Osteoblast (primary cell): ENCODE results near the gene AP3S1. TPM values are rescaled to one million over a fixed set of nuclear protein-coding genes. Genes with fewer than 3 reads are reported as not detected.

Source experiments
- DNase-seq: peaks from one replicate; pipeline ENCODE4 v3.0.0; 2011; ENCODE audit warnings: low spot score, mixed read lengths; ENCODE audit not compliant: insufficient read length; ENCODE audit errors: missing footprints
- H2AFZ ChIP-seq: 2 replicates; pipeline ENCODE4 v1.6.0; 2011; ENCODE audit warnings: mild to moderate bottlenecking, low read length
- H3K27ac ChIP-seq: 2 replicates; pipeline ENCODE4 v1.5.1; 2011; ENCODE audit warnings: mild to moderate bottlenecking, low read depth, low read length, moderate library complexity
- H3K27me3 ChIP-seq: 2 replicates; pipeline ENCODE4 v1.6.0; 2012; ENCODE audit warnings: mild to moderate bottlenecking, control low read depth, inconsistent platforms, low read length, moderate library complexity; ENCODE audit not compliant: insufficient read depth
- H3K36me3 ChIP-seq: 2 replicates; pipeline ENCODE4 v1.5.1; 2011; ENCODE audit warnings: mild to moderate bottlenecking, low read length, control low read depth, moderate library complexity; ENCODE audit not compliant: insufficient read depth
- H3K4me1 ChIP-seq: 2 replicates; pipeline ENCODE4 v1.5.1; 2011; ENCODE audit warnings: mild to moderate bottlenecking, low read length, control low read depth, moderate library complexity; ENCODE audit not compliant: insufficient read depth
- H3K4me2 ChIP-seq: 2 replicates; pipeline ENCODE4 v1.6.0; 2011; ENCODE audit warnings: mild to moderate bottlenecking, low read length; ENCODE audit not compliant: insufficient read depth
- H3K4me3 ChIP-seq: fragments of 200-600 bp; sonication (generic); 3 replicates; pipeline ENCODE4 v1.5.1; 2012; ENCODE audit warnings: mild to moderate bottlenecking, low read length, inconsistent platforms; ENCODE audit not compliant: insufficient read depth
- H3K79me2 ChIP-seq: 2 replicates; pipeline ENCODE4 v1.6.0; 2012; ENCODE audit warnings: mild to moderate bottlenecking, low read length, control low read depth, inconsistent platforms; ENCODE audit not compliant: insufficient read depth
- H3K9me3 ChIP-seq: 2 replicates; pipeline ENCODE4 v1.5.1; 2011; ENCODE audit warnings: low read depth, low read length, control low read depth
- H4K20me1 ChIP-seq: 2 replicates; pipeline ENCODE4 v1.6.0; 2012; ENCODE audit warnings: mild to moderate bottlenecking, low read length, control low read depth; ENCODE audit not compliant: insufficient read depth
- total RNA-seq: library from RNA; depleted of rRNA; stranded (reverse); fragments of >200 nt; gene quantifications from 2 replicates; pipeline ENCODE4 v1.2.3, GENCODE V29; 2012
- TF ChIP-seq, protein P1 (sequence below): IDR thresholded peaks from 2 replicates; pipeline ENCODE4 v1.5.1; 2011; ENCODE audit warnings: mild to moderate bottlenecking, low read depth, low read length, moderate library complexity; ENCODE audit errors: extremely low read depth

AP3S1 gene
- total RNA-seq, 1 donor: 109 TPM

DNA sequence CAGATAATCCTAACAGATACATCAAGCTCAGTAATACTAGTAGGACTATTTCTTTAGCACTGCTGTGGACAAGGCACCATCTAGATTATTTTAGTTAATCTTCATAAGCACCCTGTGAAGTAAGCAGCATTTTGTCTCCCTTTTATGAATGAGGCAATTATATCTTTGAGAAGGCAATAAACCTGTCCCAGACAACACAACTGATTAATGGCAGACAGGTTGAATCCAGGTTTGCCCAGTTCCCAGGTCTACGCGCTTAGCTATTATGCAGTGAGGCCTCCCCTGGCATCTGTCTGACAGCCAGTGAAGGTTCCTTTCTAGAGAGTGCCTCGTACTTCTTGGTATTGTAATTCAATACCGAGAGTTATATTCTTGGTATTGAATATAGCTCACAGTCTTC is 110.9 kb downstream of the AP3S1 start:
- H3K27me3 ChIP-seq: no peaks in the 10 kb centered on the region
- DNase-seq: no peak
- TF ChIP-seq, protein P1, sequence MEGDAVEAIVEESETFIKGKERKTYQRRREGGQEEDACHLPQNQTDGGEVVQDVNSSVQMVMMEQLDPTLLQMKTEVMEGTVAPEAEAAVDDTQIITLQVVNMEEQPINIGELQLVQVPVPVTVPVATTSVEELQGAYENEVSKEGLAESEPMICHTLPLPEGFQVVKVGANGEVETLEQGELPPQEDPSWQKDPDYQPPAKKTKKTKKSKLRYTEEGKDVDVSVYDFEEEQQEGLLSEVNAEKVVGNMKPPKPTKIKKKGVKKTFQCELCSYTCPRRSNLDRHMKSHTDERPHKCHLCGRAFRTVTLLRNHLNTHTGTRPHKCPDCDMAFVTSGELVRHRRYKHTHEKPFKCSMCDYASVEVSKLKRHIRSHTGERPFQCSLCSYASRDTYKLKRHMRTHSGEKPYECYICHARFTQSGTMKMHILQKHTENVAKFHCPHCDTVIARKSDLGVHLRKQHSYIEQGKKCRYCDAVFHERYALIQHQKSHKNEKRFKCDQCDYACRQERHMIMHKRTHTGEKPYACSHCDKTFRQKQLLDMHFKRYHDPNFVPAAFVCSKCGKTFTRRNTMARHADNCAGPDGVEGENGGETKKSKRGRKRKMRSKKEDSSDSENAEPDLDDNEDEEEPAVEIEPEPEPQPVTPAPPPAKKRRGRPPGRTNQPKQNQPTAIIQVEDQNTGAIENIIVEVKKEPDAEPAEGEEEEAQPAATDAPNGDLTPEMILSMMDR: no peak

DNA sequence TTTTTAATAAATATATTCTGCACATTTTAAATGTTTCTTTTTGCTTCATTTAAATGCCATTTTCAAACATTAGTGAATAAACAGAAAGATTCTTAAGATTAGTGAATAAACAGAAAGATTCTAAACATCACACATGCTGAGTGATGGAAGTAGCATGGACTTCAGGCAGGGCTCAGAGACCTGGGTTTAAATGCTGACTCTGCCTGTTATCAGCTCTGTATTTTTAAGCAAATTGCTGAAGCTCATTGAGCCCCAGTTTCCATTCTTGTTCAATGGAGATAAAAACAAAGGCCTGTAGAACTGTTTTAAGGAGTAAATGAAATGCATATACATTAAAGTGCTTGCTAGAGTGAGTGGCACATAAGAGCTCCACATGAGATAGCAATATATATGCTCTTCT is 112.4 kb downstream of the AP3S1 start:
- TF ChIP-seq, protein P1: no peak
- no peaks in the 10 kb centered on the region for H3K9me3 ChIP-seq
- H3K4me3 ChIP-seq: no peak overlapping the region
- no peaks in the 10 kb centered on the region for H3K36me3 ChIP-seq
- peaks cover 5% of the 10 kb centered on the region for H3K27me3 ChIP-seq
- no peak overlapping the region for H3K27ac ChIP-seq
- no peak overlapping the region for H3K4me2 ChIP-seq
- no peaks in the 10 kb centered on the region for H3K4me1 ChIP-seq
- no peak for DNase-seq
- no peak overlapping the region for H2AFZ ChIP-seq
- H3K79me2 ChIP-seq: no peaks in the 10 kb centered on the region
- H4K20me1 ChIP-seq: no peaks in the 10 kb centered on the region

More for the DNA sequence above, 110.9 kb downstream of the AP3S1 start:
- Histone ChIP-seq H3K36me3 (no peaks in the 10 kb centered on the region), H3K4me3 (no peak overlapping the region), H3K4me2 (no peak overlapping the region), H2AFZ (no peak overlapping the region), H3K27ac (no peak overlapping the region), H3K9me3 (no peaks in the 10 kb centered on the region), H3K79me2 (no peaks in the 10 kb centered on the region), H3K4me1 (peaks cover 11% of the 10 kb centered on the region), H4K20me1 (no peaks in the 10 kb centered on the region)

- no peak overlapping the region for H3K4me2 ChIP-seq
- H3K9me3 ChIP-seq: no peaks in the 10 kb centered on the region
- DNase-seq: no peak
- H2AFZ ChIP-seq: no peak overlapping the region
- peaks cover 8% of the 10 kb centered on the region for H3K4me1 ChIP-seq
- H3K4me3 ChIP-seq: no peak overlapping the region
- H3K27ac ChIP-seq: no peak overlapping the region
- no peaks in the 10 kb centered on the region for H3K79me2 ChIP-seq
- peaks cover 27% of the 10 kb centered on the region for H3K27me3 ChIP-seq
- no peaks in the 10 kb centered on the region for H3K36me3 ChIP-seq
- TF ChIP-seq, protein P1: no peak
- no peaks in the 10 kb centered on the region for H4K20me1 ChIP-seq
These were observed 115.2 kb downstream of the AP3S1 start for GRCh38 chr5:115956957-115957356.

DNA sequence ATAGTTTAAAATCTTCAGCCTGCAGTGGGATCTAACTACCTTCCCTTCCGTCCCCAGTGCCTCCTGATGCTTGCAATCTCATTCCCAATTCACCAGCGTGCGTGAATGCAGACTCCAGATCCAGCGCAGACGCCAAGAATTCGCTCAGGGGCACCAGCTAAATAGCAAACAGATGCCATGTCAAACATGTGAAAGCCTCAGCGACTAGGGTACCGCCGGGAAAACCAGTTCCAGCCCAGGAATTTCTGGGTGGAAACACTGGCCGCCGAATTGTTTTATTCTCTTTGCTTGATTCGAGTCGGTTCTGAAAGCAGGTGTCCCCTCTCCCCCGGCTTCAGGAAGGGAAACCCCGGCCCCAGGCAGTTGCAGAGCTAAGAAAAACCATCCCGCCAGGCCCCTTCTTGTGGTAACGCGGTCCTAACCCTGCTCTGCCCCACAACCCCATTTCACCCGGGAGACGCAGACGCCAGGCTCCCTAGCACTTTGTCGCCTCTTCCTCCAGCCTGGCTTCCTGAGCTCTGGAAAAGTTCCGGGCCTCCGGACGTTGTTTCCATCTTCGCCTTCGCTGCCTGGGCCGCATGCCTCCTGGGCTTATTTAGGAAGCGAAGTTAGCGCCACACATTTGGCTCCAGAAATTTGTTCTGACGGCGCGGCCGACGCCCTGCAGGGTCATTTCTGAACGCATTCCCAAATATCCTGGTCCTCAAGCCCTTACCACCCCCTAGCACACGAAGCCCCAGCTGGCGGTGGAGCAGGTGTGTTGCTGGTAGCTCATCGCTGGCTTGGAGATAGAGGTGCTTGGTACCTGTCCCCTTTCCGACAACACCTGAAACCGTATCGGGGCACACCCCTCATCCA is 119.9 kb downstream of the AP3S1 start:
- Histone ChIP-seq H4K20me1 (no peaks in the 10 kb centered on the region), H3K4me1 (peaks cover 9% of the 10 kb centered on the region), H3K4me2 (peak overlapping the region; percentile 87), H3K27ac (no peak overlapping the region), H3K9me3 (no peaks in the 10 kb centered on the region), H3K4me3 (peak overlapping the region; percentile 65), H3K27me3 (peaks cover 66% of the 10 kb centered on the region), H3K79me2 (no peaks in the 10 kb centered on the region), H2AFZ (peak overlapping the region; percentile 85), H3K36me3 (no peaks in the 10 kb centered on the region)
- DNase-seq: peak; percentile 74
- TF ChIP-seq, protein P1: no peak
